Suprapubic skin (tissue), 4 donors: ENCODE results near the gene PDE8A. TPM values are rescaled to one million over a fixed set of nuclear protein-coding genes. Genes with fewer than 3 reads are reported as not detected.

Source experiments
- DNase-seq, 2 donors: peaks; one replicate each; pipeline ENCODE4 v3.0.0-alpha.2; 2019; ENCODE audit warnings: low spot score in 2 of 2
- H3K27ac ChIP-seq: fragments of 200-600 bp; sonication (generic); one replicate; pipeline ENCODE4 v1.5.1; 2019
- H3K27me3 ChIP-seq: fragments of 200-600 bp; sonication (generic); one replicate; pipeline ENCODE4 v1.5.1; 2019
- H3K36me3 ChIP-seq: fragments of 200-600 bp; sonication (generic); one replicate; pipeline ENCODE4 v1.5.1; 2019
- H3K4me1 ChIP-seq: fragments of 200-600 bp; sonication (generic); one replicate; pipeline ENCODE4 v1.5.1; 2019
- H3K4me3 ChIP-seq: fragments of 200-600 bp; sonication (generic); one replicate; pipeline ENCODE4 v1.5.1; 2019; ENCODE audit warnings: mild to moderate bottlenecking
- H3K9me3 ChIP-seq: fragments of 200-600 bp; sonication (generic); one replicate; pipeline ENCODE4 v1.5.1; 2019
- CTCF ChIP-seq, 2 donors: fragments of 200-600 bp in 1 of 2; fragments of 450-650 bp in 1 of 2; sonication (generic) in 1 of 2; IDR thresholded peaks; one replicate each; pipeline ENCODE4 v1.5.1; 2016 to 2019; ENCODE audit warnings: antibody characterized with exemption in 2 of 2, mild to moderate bottlenecking in 1 of 2, moderate library complexity in 1 of 2
- EP300 ChIP-seq: sonication (generic); formaldehyde crosslinking; IDR thresholded peaks from one replicate; pipeline ENCODE4 v1.6.1; 2017; ENCODE audit warnings: antibody characterized with exemption
- POLR2A ChIP-seq, 2 donors: fragments of 450-650 bp; IDR thresholded peaks; one replicate each; pipeline ENCODE4 v1.6.1; 2017; ENCODE audit warnings: antibody characterized with exemption in 2 of 2, mild to moderate bottlenecking in 2 of 2, moderate library complexity in 2 of 2
- POLR2AphosphoS5 ChIP-seq, 3 donors: sonication (generic); formaldehyde crosslinking; IDR thresholded peaks; one replicate each; pipeline ENCODE4 v1.6.1; 2017; ENCODE audit warnings: antibody characterized with exemption in 3 of 3
- WGBS: methylation state at CpG from one replicate; pipeline ENCODE4 v1.1.5; 2018; 5-methylcytosine and 5-hydroxymethylcytosine counted together
- total RNA-seq, 4 donors: library from RNA; depleted of rRNA; stranded (reverse); fragments of >200 nt; gene quantifications; one replicate each; pipeline ENCODE4 v1.1.0, GENCODE V29; 2016

The PDE8A gene
- total RNA-seq, 4 donors from 2014 or later, result 15.3 to 48.5 (median 19.0) TPM

- Histone ChIP-seq H3K4me1 (peaks cover 29% of the 10 kb centered on the region), H3K9me3 (no peaks in the 10 kb centered on the region), H3K36me3 (no peaks in the 10 kb centered on the region), H3K4me3 (no peak overlapping the region), H3K27me3 (no peaks in the 10 kb centered on the region), H3K27ac (no peak overlapping the region)
- 81% methylated on average over 5 of the region's 5 CpGs for WGBS
- no peak for TF ChIP-seq CTCF (IDR thresholded peaks at IDR 0.05)
- TF ChIP-seq POLR2AphosphoS5 (IDR thresholded peaks at IDR 0.05), result no peak
- TF ChIP-seq EP300, result no peak
- no peak for TF ChIP-seq POLR2A (IDR thresholded peaks at IDR 0.05)
- DNase-seq, result no peak
Observed at GRCh38 chr15:85005746-85006145, 24.1 kb downstream of the PDE8A start.

DNA sequence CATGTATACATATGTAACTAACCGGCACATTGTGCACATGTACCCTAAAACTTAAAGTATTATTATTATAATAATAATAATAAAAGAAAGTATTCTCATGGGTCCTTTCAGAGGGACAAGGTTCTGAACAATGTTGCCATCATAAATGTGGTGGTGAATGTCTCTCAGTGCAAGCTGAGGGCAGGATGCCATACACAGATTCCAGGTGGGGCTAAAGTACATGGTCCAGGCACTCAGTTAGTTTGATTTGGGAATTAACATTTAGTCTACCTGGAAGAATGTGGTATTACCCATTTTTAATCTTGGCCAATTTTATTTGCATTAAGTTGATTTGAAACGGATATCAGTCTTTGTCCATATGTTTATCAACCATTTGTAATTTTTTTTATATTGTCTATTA lies 24.5 kb downstream of the PDE8A start:
- H3K4me1 ChIP-seq, result peaks cover 33% of the 10 kb centered on the region
- no peaks in the 10 kb centered on the region for H3K27me3 ChIP-seq

GRCh38 chr15:85006655-85007054 lies 25.0 kb downstream of the PDE8A start:
- DNase-seq, result no peak
- H3K27ac ChIP-seq, result no peak overlapping the region
- WGBS, result 94% methylated on average over 3 of the region's 3 CpGs
- no peak overlapping the region for H3K4me3 ChIP-seq
- H3K9me3 ChIP-seq, result no peaks in the 10 kb centered on the region
- H3K4me1 ChIP-seq, result peaks cover 34% of the 10 kb centered on the region
- H3K36me3 ChIP-seq, result no peaks in the 10 kb centered on the region
- H3K27me3 ChIP-seq, result no peaks in the 10 kb centered on the region
- TF ChIP-seq POLR2A (IDR thresholded peaks at IDR 0.05) (no peak), CTCF (IDR thresholded peaks at IDR 0.05) (no peak), EP300 (no peak), POLR2AphosphoS5 (IDR thresholded peaks at IDR 0.05) (no peak)

More for the DNA sequence above, 24.5 kb downstream of the PDE8A start:
- Histone ChIP-seq H3K27ac (no peak overlapping the region), H3K36me3 (no peaks in the 10 kb centered on the region), H3K9me3 (no peaks in the 10 kb centered on the region), H3K4me3 (no peak overlapping the region)
- no peak for DNase-seq
- WGBS, result 79% methylated on average over 2 of the region's 2 CpGs
- TF ChIP-seq POLR2AphosphoS5 (IDR thresholded peaks at IDR 0.05) (no peak), CTCF (IDR thresholded peaks at IDR 0.05) (no peak), EP300 (no peak), POLR2A (IDR thresholded peaks at IDR 0.05) (no peak)

GRCh38 chr15:85007137-85007536 lies 25.5 kb downstream of the PDE8A start:
- no peaks in the 10 kb centered on the region for H3K27me3 ChIP-seq
- H3K9me3 ChIP-seq, result no peaks in the 10 kb centered on the region
- WGBS, result 75% methylated on average over 5 of the region's 5 CpGs
- no peak for DNase-seq
- TF ChIP-seq POLR2AphosphoS5 (IDR thresholded peaks at IDR 0.05), result no peak
- no peak for TF ChIP-seq CTCF (IDR thresholded peaks at IDR 0.05)
- TF ChIP-seq POLR2A (IDR thresholded peaks at IDR 0.05), result no peak
- no peak for TF ChIP-seq EP300
- H3K4me1 ChIP-seq, result peaks cover 34% of the 10 kb centered on the region
- no peak overlapping the region for H3K4me3 ChIP-seq
- no peak overlapping the region for H3K27ac ChIP-seq
- no peaks in the 10 kb centered on the region for H3K36me3 ChIP-seq

DNA sequence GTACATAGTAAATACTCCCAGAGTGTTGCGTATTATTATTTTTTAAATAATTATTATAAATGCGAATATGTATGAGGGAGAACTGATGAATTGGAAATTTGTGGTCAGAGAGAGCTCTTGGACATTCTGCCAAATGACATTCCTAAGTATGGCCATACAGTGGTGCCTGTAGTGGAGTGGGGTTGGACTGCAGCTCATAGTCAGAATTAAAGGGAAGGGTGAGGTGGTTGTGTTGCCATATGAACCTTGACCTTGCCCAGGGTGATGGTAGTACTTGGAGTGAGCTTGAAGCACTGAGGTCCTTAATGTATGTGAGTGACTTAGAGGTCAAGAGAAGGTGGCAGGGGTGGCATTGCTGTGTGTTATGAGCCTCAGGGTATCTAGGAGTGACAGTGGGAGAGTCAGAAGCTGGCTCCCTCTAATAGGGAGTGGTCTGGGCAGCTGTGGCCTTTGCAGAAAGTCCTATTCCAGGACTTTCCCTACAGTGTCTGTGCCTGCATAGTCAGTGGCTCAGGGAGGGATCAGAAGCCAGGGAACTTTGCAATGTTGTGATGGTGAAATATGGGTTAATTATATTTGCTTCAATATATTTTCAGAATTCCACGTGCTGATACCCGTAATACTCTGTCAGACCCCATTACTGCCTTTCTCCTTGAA lies 26.2 kb downstream of the PDE8A start:
- H3K27me3 ChIP-seq, result no peaks in the 10 kb centered on the region
- 89% methylated on average over 4 of the region's 4 CpGs for WGBS
- H3K27ac ChIP-seq, result no peak overlapping the region
- TF ChIP-seq POLR2AphosphoS5 (IDR thresholded peaks at IDR 0.05), result no peak
- TF ChIP-seq CTCF (IDR thresholded peaks at IDR 0.05), result no peak
- no peak for TF ChIP-seq EP300
- no peak for TF ChIP-seq POLR2A (IDR thresholded peaks at IDR 0.05)
- no peak overlapping the region for H3K4me3 ChIP-seq
- H3K4me1 ChIP-seq, result peaks cover 34% of the 10 kb centered on the region
- no peak for DNase-seq
- H3K9me3 ChIP-seq, result no peaks in the 10 kb centered on the region
- H3K36me3 ChIP-seq, result no peaks in the 10 kb centered on the region
